ENCODE data around the gene ARHGAP28. TPM values are rescaled to one million over a fixed set of nuclear protein-coding genes. Genes with fewer than 3 reads are reported as not detected.
A peak's percentile ranks its signal among the peaks of the same experiment; 100 is the strongest.

ARHGAP28 gene
- total RNA-seq, 1 experiment from 2014 or later = 118 TPM

- Histone ChIP-seq H3K4me1 (peaks cover 96% of the 10 kb centered on the region), H3K9me3 (no peaks in the 10 kb centered on the region), H3K36me3 (ENCODE audit: control insufficient read depth, insufficient read depth, low read length) (no peaks in the 10 kb centered on the region; the same call in 1 of the 2 replicates), H3K4me3 (ENCODE audit: low read depth, low read length) (no peak overlapping the region), H3K27me3 (replicated peaks; ENCODE audit: control insufficient read depth, insufficient read depth, low read length) (no peaks in the 10 kb centered on the region)
- CTCF ChIA-PET = no interaction called here
- BruUV-seq (replicated peaks) = TSS peak; percentile 50
- Mint-ChIP-seq H3K27me3 (ENCODE audit: insufficient read depth, unreplicated experiment) (no peaks in the 10 kb centered on the region), H3K27ac (ENCODE audit: unreplicated experiment) (peak overlapping the region; percentile 99), H3K4me1 (ENCODE audit: low read depth, unreplicated experiment) (peaks cover 65% of the 10 kb centered on the region), H3K36me3 (ENCODE audit: insufficient read depth, unreplicated experiment) (peaks cover 7% of the 10 kb centered on the region), H3K4me3 (ENCODE audit: unreplicated experiment) (peak overlapping the region; percentile 60), H3K9me3 (ENCODE audit: unreplicated experiment) (no peaks in the 10 kb centered on the region)
- POLR2A ChIA-PET = no interaction called here
- no peak for TF ChIP-seq CTCF (IDR thresholded peaks at IDR 0.05; ENCODE audit: insufficient read depth in 1 of 2, low read depth in 1 of 2, low read length in 1 of 2, severe bottlenecking in 1 of 2, unreplicated experiment in 1 of 2)
- intact Hi-C loops (cut with micrococcal nuclease; ENCODE audit: unreplicated experiment) = loop anchor here (1.0 to 5.0 kb wide), 6 partner anchors 9 to 437 kb away; partner anchors contain the start of gene ARHGAP28
- peak; percentile 56 to 57 for DNase-seq
Observed at GRCh38 chr18:6719910-6720683, 9.4 kb upstream of the ARHGAP28 start.

DNA sequence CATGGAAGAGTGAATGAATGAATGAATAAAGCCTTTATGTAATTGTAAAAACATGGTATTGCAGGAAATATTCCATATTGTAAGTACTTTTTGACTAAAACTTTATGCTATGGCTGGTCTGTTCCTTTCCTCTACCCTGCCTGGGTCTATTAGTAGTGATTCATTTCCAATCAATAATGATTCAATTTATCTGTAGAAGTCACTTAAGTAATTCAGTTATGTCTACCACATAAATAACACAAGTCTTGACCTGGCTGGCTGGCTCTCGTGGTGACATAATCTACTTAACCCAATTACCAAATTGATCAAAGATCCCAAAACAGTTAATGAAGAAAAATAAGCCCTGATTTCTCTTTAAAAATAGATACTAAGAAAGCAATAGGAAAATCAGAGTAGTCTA is 7.8 kb upstream of the ARHGAP28 start:
- no peak for TF ChIP-seq CTCF (IDR thresholded peaks at IDR 0.05; ENCODE audit: insufficient read depth in 1 of 2, low read depth in 1 of 2, low read length in 1 of 2, severe bottlenecking in 1 of 2, unreplicated experiment in 1 of 2)
- Mint-ChIP-seq H3K4me3 (ENCODE audit: unreplicated experiment) (peak overlapping the region; percentile 17), H3K4me1 (ENCODE audit: low read depth, unreplicated experiment) (peaks cover 63% of the 10 kb centered on the region), H3K27ac (ENCODE audit: unreplicated experiment) (peak overlapping the region; percentile 99), H3K9me3 (ENCODE audit: unreplicated experiment) (no peaks in the 10 kb centered on the region), H3K27me3 (ENCODE audit: insufficient read depth, unreplicated experiment) (no peaks in the 10 kb centered on the region), H3K36me3 (ENCODE audit: insufficient read depth, unreplicated experiment) (peaks cover 7% of the 10 kb centered on the region)
- ChIA-PET POLR2A (interaction anchor here (0.7 kb wide), 1 partner anchor 160 kb away, joined by 4 read pairs; no protein-coding TSS in a partner anchor), CTCF (no interaction called here)
- H3K27me3 ChIP-seq (replicated peaks; ENCODE audit: control insufficient read depth, insufficient read depth, low read length) = no peaks in the 10 kb centered on the region
- no TSS peak for BruUV-seq (replicated peaks)
- peaks cover 88% of the 10 kb centered on the region for H3K4me1 ChIP-seq
- H3K9me3 ChIP-seq = no peaks in the 10 kb centered on the region
- H3K4me3 ChIP-seq (ENCODE audit: low read depth, low read length) = no peak overlapping the region
- H3K36me3 ChIP-seq (ENCODE audit: control insufficient read depth, insufficient read depth, low read length) = no peaks in the 10 kb centered on the region
- intact Hi-C loops (cut with micrococcal nuclease; ENCODE audit: unreplicated experiment) = no loop called here
- no peak for DNase-seq

DNA sequence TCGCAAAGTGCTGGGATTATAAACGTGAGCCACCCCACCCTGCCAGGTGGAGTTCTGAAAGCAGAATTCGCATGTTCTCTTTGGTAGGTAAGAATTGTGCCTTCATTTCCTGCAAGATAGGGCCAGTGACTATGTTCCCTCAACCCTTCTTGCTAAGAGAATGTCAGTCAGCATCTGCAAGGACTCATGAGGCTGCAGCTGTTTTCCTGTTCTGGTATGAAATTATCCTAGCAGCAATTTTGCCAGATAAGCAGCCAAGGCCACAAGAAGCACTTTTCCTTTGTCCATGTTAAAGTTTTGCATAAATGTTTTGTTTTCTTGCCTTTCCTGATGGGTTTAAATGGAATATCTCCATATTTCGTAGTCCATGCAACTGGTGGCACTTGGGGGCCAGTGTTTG is 6.8 kb upstream of the ARHGAP28 start:
- Histone ChIP-seq H3K36me3 (ENCODE audit: control insufficient read depth, insufficient read depth, low read length) (no peaks in the 10 kb centered on the region), H3K9me3 (no peaks in the 10 kb centered on the region), H3K27me3 (replicated peaks; ENCODE audit: control insufficient read depth, insufficient read depth, low read length) (no peaks in the 10 kb centered on the region), H3K4me3 (ENCODE audit: low read depth, low read length) (no peak overlapping the region), H3K4me1 (peaks cover 86% of the 10 kb centered on the region)
- intact Hi-C loops (cut with micrococcal nuclease; ENCODE audit: unreplicated experiment) = no loop called here
- Mint-ChIP-seq H3K36me3 (ENCODE audit: insufficient read depth, unreplicated experiment) (peaks cover 13% of the 10 kb centered on the region), H3K27me3 (ENCODE audit: insufficient read depth, unreplicated experiment) (no peaks in the 10 kb centered on the region), H3K4me3 (ENCODE audit: unreplicated experiment) (no peak overlapping the region), H3K4me1 (ENCODE audit: low read depth, unreplicated experiment) (peaks cover 70% of the 10 kb centered on the region), H3K9me3 (ENCODE audit: unreplicated experiment) (no peaks in the 10 kb centered on the region), H3K27ac (ENCODE audit: unreplicated experiment) (peak overlapping the region; percentile 99)
- DNase-seq = no peak
- ChIA-PET CTCF (no interaction called here), POLR2A (no interaction called here)
- BruUV-seq (replicated peaks) = no TSS peak
- no peak for TF ChIP-seq CTCF (IDR thresholded peaks at IDR 0.05; ENCODE audit: insufficient read depth in 1 of 2, low read depth in 1 of 2, low read length in 1 of 2, severe bottlenecking in 1 of 2, unreplicated experiment in 1 of 2)

Measured in Caco-2 (cell line).